ENCODE measurements around the gene RDH14.

Gene RDH14

DNA sequence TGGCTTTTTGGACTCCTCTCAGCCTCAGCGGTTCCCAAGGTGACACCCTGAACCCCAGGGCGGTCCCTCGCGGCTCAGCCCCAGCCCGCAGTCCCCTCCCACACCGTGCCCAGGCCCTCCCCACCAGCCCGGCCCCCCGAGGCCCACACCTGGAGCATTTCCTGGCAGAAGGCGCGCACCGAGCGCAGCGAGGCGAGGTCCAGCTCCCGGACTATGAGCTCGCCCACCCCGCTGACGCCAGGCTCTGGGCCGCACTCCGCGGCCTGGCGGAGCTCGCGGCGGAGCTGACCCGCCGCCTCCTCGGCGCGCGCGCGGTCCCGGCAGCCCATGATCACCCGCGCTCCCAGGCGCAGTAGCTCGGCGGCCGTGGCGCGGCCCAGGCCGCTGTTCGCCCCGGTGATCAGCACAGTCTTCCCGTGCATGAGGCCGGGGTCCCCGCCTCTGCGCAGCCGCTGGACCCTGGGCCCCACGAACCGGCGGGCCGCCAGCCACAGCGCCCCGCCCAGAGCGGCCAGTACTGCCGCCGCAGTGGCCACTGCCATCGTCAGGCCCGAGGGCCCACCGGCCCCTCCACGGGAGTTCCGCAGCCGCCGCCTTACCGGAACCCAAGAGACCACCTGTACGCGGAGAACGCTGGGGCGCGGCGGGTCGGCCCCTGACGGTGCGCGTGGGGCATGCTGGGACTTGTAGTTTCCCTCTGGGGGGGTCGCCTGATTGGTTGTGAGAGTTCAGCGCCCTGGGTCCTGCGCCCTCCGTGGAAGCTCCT is at the start of gene RDH14:
Gene RDH14, minus strand, starts transcription at position 623 of the 766 bp plus-strand sequence. Its CDS starts 81 bp downstream, at position 542.
- peak; percentile 83 to 84 for DNase-seq (ENCODE audit: low read depth in 2 of 2)

- DNase-seq (ENCODE audit: low read depth in 2 of 2), result no peak
These were observed 49.6 kb upstream of the RDH14 start for GRCh38 chr2:18610090-18610489.

GRCh38 chr2:18605115-18605514 is 44.7 kb upstream of the RDH14 start:
- no peak for DNase-seq (ENCODE audit: low read depth in 2 of 2)

GRCh38 chr2:18604531-18604885 is 44.1 kb upstream of the RDH14 start:
- DNase-seq (ENCODE audit: low read depth in 2 of 2), result no peak

DNA sequence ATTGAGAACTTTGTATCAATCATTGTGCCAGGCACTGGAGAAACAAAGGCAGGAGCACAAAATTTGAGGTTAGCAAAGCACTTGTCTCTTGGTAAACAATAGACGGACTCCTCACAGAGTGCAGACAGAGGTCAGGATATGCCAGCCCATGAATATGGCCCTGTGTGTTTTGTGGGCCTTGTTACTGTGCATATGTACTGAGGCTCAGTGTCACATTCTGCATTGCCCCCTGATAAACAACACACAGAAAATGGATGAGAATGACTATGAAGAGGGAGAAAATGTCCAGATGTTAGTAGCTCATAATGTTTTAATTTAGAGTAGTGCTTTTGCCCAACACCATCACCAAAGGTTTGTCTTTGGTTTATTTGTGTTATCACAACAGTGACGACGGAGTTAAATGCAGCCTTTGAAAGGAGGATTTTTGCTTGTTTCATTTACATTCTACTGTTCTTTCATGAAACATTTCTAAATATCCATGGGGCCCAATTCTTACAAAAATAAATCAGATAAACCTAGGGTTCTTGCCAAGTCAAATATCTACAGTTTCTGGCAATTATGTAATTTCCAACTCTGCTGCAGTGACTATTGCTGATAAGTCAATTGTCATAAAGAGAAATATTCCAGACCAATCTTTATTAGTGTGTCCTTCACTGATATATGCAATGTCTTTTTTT is 43.5 kb upstream of the RDH14 start:
- DNase-seq (ENCODE audit: low read depth in 2 of 2), result no peak

DNA sequence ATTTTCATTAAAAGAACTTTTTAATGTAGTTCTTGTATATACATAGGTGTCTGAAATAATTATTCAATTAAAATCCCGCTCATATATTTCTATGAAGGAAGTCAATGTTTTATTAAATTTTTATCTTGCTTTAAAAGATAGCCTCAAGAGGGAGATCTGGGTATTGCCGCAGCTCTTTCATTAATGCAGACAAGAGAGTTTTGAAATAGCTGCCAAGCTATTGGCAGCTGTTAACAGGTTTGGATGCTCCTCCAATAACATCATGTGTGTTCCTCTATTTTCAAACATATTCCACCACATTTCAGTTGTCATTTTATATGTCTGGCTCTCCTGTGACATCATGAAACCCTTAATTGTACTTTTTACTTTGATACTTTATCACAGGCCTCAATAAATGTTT is 41.8 kb upstream of the RDH14 start:
- DNase-seq (ENCODE audit: low read depth in 2 of 2), result no peak

DNA sequence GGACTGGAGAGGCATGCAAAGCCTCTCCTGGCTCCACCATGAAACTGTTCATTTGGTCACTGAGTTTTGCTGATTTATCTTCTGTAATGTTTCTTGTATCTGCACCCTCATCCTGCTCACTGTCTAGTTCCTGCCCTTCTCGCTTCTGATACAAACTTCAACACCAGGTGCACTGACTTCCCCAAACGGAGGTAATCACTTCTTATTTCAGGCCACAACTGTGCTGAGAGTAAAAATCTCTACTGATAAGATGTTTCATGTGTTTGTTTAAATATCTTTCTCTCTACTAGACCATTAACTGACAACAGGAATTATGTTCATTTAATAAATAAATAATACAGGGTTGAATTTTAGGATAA is 39.8 kb upstream of the RDH14 start:
- no peak for DNase-seq (ENCODE audit: low read depth in 2 of 2)

DNA sequence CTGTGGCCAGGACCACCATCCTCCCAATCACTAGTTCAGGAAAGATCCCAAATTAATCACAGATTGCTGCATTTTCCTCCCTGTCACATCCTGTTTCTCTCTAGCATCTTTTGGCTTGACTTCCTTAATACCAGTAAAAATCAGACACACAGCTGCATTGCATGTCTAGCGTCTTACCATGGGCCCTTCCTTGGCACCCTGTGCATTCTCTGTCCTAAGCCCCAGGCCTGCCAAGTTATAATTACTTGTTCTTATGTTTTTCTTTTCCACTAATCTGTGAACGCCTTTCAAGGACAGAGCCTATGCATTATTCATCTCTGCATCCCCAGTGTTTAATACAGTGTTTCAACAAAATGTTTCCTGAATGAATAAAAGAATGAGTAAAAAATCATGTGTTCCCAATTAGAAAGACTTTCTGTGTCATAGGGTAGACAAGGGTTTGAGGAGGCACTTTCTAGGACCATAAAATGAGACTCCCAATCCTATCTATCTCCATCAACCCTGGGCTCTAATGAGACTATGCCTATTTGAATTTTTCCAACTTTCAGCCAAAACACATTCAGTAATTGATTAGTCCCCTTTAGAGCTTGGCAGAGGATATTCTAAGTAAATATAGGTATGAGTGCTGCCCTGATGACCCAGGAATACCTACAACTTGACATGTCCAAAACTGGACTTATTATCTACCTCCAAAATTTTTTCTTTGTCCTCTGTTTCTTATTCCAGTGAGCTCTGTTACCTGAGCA is 39.2 kb upstream of the RDH14 start:
- DNase-seq (ENCODE audit: low read depth in 2 of 2), result peak; percentile 83

GRCh38 chr2:18598848-18599484 is 38.5 kb upstream of the RDH14 start:
- no peak for DNase-seq (ENCODE audit: low read depth in 2 of 2)

DNA sequence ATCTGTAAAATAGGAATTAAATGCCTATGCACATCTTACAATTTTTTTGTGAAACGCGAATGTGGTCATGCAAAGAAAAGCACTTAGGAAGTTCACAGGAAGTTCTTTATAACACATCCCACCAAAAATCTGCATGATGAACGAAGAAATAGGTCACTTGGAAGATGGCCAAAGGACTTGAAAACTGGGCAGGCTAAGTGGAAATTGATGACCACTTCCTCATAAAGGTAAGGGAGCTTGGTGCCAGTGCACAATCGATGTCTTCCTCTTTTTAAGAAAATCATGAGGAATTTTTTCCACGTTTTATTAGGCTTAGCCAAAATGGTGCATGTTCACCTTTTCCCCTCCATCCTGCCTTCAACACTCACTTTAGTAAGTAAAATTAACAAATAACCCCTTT is 37.2 kb upstream of the RDH14 start:
- DNase-seq (ENCODE audit: low read depth in 2 of 2), result no peak

GRCh38 chr2:18596993-18597392 is 36.5 kb upstream of the RDH14 start:
- no peak for DNase-seq (ENCODE audit: low read depth in 2 of 2)

DNA sequence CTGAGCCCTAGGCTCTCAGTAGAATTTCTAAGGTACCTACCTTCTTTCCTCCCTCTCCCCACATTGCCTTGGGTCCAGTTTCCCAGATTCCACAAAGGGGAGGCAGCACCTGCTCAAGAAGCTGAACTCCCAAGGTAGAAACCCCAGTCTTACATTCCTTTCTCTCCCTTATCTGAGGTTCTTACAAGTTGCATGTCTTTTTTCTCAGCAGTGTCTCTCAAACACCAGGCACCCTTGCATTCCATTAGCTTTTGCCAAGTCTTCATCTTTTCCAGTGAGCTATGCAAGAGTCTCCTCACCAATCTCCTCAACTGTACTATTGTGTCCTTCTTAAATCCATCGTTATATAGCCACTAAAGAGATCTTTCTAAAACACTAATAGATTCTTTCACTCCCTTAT is 33.0 kb upstream of the RDH14 start:
- no peak for DNase-seq (ENCODE audit: low read depth in 2 of 2)

DNA sequence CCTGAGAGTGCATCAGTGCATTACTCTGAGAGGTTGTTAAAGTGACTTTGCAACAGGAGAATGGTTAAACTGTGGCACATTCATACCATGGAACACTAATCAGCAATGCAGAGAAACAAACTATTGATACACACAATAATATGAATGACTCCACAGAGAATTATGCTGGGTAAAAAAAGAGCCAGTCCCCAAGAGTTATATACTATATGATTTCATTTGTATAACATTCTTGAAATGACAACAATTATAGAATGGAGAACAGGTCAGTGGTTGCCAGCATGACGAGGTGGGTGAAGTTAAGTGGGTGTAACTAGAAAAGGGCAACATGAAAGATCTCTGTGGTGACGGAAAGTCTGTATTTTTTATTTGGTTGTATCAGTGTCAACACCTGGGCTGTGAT is 31.9 kb upstream of the RDH14 start:
- no peak for DNase-seq (ENCODE audit: low read depth in 2 of 2)

- no peak for DNase-seq (ENCODE audit: low read depth in 2 of 2)
These were observed 28.9 kb upstream of the RDH14 start, which contains the start of gene NT5C1B for GRCh38 chr2:18589354-18589753. Gene NT5C1B (minus strand): TSS chr2:18589569. CDS start chr2:18589468, 101 bp downstream.

GRCh38 chr2:18588802-18589201 is 28.3 kb upstream of the RDH14 start:
- no peak for DNase-seq (ENCODE audit: low read depth in 2 of 2)

DNA sequence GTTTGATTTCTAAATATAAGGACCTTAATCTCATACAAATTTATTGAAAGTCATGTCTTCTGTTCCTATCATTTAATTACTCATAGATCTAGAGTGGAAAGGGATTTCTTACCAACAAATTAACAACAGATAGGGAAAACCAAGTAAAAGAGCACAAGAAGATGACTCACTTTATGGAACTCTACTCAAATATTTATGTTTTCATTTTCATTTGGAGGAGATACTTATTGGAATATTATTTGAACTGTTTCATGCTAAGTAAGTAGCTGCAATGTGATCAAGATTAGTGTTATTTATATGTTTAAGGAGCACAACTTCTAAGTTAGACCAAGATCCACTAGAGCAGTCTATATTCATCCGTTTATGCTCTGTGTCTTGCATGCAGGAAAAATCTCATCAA is 27.6 kb upstream of the RDH14 start:
- no peak for DNase-seq (ENCODE audit: low read depth in 2 of 2)

GRCh38 chr2:18585526-18585925 is 25.1 kb upstream of the RDH14 start:
- DNase-seq (ENCODE audit: low read depth in 2 of 2), result no peak

DNA sequence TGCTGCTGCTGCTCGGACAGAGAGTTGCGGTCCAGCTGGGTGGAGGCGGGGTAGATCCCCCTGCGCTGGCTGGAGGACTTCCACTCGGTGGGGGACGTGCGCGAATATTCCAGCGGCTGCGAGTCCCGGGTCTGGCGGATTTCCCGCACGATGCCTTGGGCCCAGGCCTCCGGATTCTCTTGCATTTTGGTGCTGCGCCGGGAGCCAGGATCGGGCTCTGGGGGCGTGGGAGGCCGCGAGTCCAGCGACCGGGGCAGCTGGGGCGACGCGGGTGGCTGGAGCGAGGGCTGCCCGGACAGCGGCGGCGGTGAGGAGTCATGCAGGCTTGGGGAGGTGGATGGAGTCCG is 24.1 kb upstream of the RDH14 start:
- no peak for DNase-seq (ENCODE audit: low read depth in 2 of 2)

GRCh38 chr2:18583905-18584607 is 23.6 kb upstream of the RDH14 start:
- no peak for DNase-seq (ENCODE audit: low read depth in 2 of 2)

DNA sequence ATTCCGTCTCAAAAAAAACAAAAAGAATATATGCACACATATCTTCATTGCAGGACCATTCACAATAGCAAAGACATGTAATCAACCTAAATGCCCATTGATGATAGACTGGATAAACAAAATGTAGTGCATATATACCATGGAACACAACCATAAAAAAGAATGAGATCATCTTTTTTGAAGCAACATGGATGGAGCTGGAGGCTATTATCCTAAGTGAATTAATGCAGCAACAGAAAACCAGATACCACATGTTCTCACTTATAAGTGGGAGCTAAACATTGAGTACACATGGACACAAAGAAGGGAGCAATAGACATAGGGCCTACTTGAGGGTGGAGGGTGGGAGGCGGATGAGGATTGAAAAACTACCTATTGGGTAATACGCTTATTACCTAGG is 20.2 kb upstream of the RDH14 start:
- no peak for DNase-seq (ENCODE audit: low read depth in 2 of 2)

DNA sequence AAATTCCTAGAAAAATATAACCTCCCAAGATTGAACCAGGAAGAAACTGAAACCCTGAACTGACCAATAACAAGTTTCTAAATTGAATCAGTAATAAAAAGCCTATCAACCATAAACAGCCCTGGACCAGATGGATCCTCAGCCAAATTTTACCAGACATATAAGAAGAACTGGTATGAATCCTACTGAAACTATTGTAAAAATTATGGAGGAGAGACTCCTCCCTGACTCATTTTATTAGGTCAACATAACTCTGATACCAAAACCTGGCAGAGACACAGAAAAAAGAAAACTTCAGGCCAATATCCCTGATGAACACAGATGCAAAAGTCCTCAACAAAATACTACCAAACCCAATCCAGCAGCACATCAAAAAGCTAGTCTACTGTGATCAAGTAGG is 17.6 kb upstream of the RDH14 start:
- DNase-seq (ENCODE audit: low read depth in 2 of 2), result no peak
